SH-SY5Y (cell line): Measurements from ENCODE around the gene SIK3.

Source experiments
- GATA2 ChIP-seq: IDR thresholded peaks from 2 replicates; pipeline ENCODE4 v1.6.1; 2011; ENCODE audit warnings: mild to moderate bottlenecking, low read depth, low read length
- GATA3 ChIP-seq: IDR thresholded peaks from 2 replicates; pipeline ENCODE4 v1.6.1; 2011; ENCODE audit warnings: low read depth, mild to moderate bottlenecking, low read length, moderate library complexity

DNA sequence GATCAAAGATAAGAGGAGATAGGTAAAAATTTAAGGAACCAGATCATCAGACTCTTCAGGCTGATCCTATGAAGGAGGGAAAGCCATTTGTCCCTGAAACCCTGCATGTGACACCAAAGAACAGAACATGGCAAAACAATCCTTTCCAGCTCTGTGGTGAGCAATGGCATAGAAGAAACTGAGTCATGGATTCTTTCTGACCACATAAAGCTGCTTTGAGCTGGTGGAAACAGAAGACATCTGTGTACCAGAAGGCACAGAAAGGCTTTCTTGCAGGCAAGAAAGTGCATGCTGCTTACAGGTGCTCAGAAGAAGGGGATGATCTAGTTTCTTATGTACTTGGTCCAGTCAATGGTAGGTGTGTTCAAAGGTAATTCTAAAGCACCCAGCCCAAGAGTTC lies 215.8 kb downstream of the SIK3 start:
- no peak for TF ChIP-seq GATA2
- no peak for TF ChIP-seq GATA3
